ENCODE results near the gene STAC3.

DNA sequence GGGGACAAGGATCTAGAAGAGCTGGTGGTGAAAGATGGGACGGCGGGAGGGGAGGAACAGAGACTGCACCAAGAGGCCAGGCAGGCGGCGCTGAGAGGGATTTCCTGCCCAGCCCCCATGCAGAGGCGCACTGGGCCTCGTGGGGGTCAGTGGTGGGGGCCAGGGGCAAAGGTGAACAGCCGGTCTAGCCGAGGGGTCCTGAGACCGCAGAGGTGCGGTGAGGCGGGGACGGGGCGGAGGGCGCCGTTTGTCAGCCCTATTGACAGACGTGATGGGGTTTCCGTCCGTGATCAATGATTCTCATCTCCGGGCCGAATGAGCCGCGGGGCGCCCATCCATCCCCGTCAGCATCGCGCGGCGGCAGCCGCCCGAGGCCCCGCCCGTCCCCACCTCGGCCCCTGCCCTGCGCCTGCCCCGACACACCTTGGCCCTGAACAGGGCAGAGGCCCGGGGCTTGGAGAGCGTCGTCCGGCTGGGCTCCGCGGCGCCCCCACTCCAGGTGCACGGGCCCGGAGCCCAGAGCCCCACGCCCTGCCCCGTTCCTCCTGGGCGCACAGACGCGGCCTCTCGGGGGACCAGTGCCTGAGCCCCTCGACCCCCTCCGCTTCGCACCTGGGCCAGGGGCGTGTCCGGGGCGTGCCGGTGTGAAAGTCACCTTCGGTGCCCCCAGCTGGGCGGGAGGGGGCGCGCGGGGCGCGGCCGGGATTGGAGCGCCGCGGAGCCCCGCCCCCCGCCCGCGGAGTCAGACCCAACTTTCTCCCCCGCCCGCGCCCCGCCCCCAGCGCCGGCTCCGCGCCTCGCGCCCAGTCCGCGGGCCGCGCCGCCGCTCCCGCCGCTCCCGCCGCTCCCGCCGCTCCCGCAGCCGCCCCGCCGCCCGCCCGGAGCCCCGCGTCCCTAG, 34.7 kb downstream of the STAC3 start, which contains the start of gene NXPH4:
- no peak for TF ChIP-seq POLR2AphosphoS5 (IDR thresholded peaks at IDR 0.05; ENCODE audit: borderline replicate concordance, low read depth, low read length)
- TF ChIP-seq EZH2 (IDR thresholded peaks at IDR 0.05): no peak
- TF ChIP-seq FOXP2 (optimal IDR thresholded peaks at IDR 0.05; ENCODE audit: control extremely low read depth, extremely low read length, insufficient read depth): no peak

Data from SK-N-MC (cell line).